GM12878 (cell line): ENCODE data around the gene NEFH.

Experiments used
- EGR1 ChIP-seq, 2 experiments: IDR thresholded peaks; 1 replicate in 1 of 2; 2 replicates in 1 of 2; pipeline ENCODE4 v1.6.1; 2011 to 2012; ENCODE audit warnings: low read depth in 2 of 2, low read length in 2 of 2, borderline replicate concordance in 1 of 2, mild to moderate bottlenecking in 1 of 2, moderate library complexity in 1 of 2
- HCFC1 ChIP-seq: fragments of 150-350 bp; IDR thresholded peaks from 2 replicates; pipeline ENCODE4 v1.6.1; 2014; ENCODE audit warnings: low read length
- POLR2AphosphoS5 ChIP-seq: IDR thresholded peaks from 2 replicates; pipeline ENCODE4 v1.6.1; 2011; ENCODE audit warnings: mild to moderate bottlenecking, low read length, inconsistent platforms
- TF ChIP-seq, protein P1 (sequence below), 3 experiments: IDR thresholded peaks in 2 of 3; conservative IDR thresholded peaks in 1 of 3; 2 replicates each; pipeline ENCODE4 v1.5.1; 2011; ENCODE audit warnings: low read depth in 3 of 3, low read length in 3 of 3, mild to moderate bottlenecking in 3 of 3, control low read depth in 2 of 3, moderate library complexity in 2 of 3, inconsistent platforms in 1 of 3, mixed read lengths in 1 of 3; ENCODE audit not compliant: control insufficient read depth in 2 of 3, insufficient read depth in 1 of 3; ENCODE audit errors: extremely low read depth in 1 of 3
- TF ChIP-seq, protein P2 (sequence below): IDR thresholded peaks from 2 replicates; pipeline ENCODE4 v1.6.1; 2012; ENCODE audit warnings: mild to moderate bottlenecking, low read depth, low read length

DNA sequence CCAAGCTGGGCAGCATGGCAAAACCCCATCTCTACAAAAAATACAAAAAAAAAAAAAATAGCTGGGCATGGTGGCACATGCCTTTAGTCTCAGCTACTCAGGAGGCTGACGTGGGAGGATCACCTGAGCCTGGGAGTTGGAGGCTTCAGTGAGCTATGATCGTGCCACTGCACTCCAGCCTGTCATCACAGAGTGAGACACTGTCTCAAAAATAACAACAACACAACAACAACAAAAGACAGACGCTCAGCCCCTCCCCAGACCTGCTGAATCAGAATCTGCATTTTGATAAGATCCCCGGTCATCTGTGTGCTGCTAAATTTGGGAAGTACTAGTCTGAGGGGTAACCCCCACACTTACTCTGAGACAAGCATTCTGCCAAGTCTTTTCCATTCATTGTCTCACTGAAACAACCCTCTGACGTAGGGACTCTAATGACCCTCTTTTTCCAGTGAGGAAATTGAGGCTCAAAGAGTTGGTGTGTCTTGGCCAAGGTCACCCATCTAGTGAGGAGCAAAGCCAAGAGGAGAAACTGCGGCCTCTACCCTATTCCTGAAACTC lies 7.5 kb downstream of the NEFH start:
- no peak for TF ChIP-seq POLR2AphosphoS5
- TF ChIP-seq, protein P1, sequence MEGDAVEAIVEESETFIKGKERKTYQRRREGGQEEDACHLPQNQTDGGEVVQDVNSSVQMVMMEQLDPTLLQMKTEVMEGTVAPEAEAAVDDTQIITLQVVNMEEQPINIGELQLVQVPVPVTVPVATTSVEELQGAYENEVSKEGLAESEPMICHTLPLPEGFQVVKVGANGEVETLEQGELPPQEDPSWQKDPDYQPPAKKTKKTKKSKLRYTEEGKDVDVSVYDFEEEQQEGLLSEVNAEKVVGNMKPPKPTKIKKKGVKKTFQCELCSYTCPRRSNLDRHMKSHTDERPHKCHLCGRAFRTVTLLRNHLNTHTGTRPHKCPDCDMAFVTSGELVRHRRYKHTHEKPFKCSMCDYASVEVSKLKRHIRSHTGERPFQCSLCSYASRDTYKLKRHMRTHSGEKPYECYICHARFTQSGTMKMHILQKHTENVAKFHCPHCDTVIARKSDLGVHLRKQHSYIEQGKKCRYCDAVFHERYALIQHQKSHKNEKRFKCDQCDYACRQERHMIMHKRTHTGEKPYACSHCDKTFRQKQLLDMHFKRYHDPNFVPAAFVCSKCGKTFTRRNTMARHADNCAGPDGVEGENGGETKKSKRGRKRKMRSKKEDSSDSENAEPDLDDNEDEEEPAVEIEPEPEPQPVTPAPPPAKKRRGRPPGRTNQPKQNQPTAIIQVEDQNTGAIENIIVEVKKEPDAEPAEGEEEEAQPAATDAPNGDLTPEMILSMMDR (IDR thresholded peaks at IDR 0.05 in 2 of 3, conservative IDR thresholded peaks at IDR 0.05 in 1 of 3; ENCODE audit: control insufficient read depth in 2 of 3, extremely low read depth in 1 of 3, insufficient read depth in 1 of 3, low read depth in 3 of 3, low read length in 3 of 3): no peak
- TF ChIP-seq EGR1 (IDR thresholded peaks at IDR 0.05; ENCODE audit: borderline replicate concordance in 1 of 2, low read depth in 2 of 2, low read length in 2 of 2): no peak
- TF ChIP-seq, protein P2, sequence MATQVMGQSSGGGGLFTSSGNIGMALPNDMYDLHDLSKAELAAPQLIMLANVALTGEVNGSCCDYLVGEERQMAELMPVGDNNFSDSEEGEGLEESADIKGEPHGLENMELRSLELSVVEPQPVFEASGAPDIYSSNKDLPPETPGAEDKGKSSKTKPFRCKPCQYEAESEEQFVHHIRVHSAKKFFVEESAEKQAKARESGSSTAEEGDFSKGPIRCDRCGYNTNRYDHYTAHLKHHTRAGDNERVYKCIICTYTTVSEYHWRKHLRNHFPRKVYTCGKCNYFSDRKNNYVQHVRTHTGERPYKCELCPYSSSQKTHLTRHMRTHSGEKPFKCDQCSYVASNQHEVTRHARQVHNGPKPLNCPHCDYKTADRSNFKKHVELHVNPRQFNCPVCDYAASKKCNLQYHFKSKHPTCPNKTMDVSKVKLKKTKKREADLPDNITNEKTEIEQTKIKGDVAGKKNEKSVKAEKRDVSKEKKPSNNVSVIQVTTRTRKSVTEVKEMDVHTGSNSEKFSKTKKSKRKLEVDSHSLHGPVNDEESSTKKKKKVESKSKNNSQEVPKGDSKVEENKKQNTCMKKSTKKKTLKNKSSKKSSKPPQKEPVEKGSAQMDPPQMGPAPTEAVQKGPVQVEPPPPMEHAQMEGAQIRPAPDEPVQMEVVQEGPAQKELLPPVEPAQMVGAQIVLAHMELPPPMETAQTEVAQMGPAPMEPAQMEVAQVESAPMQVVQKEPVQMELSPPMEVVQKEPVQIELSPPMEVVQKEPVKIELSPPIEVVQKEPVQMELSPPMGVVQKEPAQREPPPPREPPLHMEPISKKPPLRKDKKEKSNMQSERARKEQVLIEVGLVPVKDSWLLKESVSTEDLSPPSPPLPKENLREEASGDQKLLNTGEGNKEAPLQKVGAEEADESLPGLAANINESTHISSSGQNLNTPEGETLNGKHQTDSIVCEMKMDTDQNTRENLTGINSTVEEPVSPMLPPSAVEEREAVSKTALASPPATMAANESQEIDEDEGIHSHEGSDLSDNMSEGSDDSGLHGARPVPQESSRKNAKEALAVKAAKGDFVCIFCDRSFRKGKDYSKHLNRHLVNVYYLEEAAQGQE: no peak
- no peak for TF ChIP-seq HCFC1
